Fibroblast of skin of right quadriceps (primary cell): Measurements from ENCODE around the gene AGRN.
"Not testable (repeated sequence)": the region's sequence is repeated elsewhere in the genome, so short reads cannot be mapped to it uniquely, and the experiment has no call there.

Source experiments
- DNase-seq: peaks from one replicate; pipeline ENCODE4 v3.0.0-alpha.2; 2013

The AGRN gene

GRCh38 chr1:982765-983436 is 37.0 kb upstream of the AGRN start:
- no peak for DNase-seq

- DNase-seq = no peak
Observed at GRCh38 chr1:983798-984475, 36.0 kb upstream of the AGRN start.

- no peak for DNase-seq
Observed at GRCh38 chr1:984476-984814, 35.5 kb upstream of the AGRN start.

GRCh38 chr1:985126-985525 is 34.8 kb upstream of the AGRN start:
- no peak for DNase-seq

GRCh38 chr1:988061-988460 is 31.9 kb upstream of the AGRN start:
- not testable (repeated sequence) for DNase-seq

GRCh38 chr1:991275-991674 is 28.6 kb upstream of the AGRN start:
- DNase-seq = not testable (repeated sequence)

GRCh38 chr1:991895-992294 is 28.0 kb upstream of the AGRN start:
- no peak for DNase-seq

- no peak for DNase-seq
Observed at GRCh38 chr1:992362-992761, 27.6 kb upstream of the AGRN start.

- no peak for DNase-seq
Observed at GRCh38 chr1:993379-993995, 26.4 kb upstream of the AGRN start.

GRCh38 chr1:994546-994945 is 25.4 kb upstream of the AGRN start:
- not testable (repeated sequence) for DNase-seq

- DNase-seq = no peak
Observed at GRCh38 chr1:995665-996633, 24.0 kb upstream of the AGRN start.

GRCh38 chr1:996851-997712 is 22.8 kb upstream of the AGRN start:
- DNase-seq = no peak

- DNase-seq = no peak
Observed at GRCh38 chr1:997713-997992, 22.3 kb upstream of the AGRN start.

- DNase-seq = peak; percentile 15
Observed at GRCh38 chr1:997993-998744, 21.8 kb upstream of the AGRN start.

GRCh38 chr1:998745-998994 is 21.2 kb upstream of the AGRN start:
- DNase-seq = no peak

GRCh38 chr1:998995-999724 is 20.8 kb upstream of the AGRN start:
- DNase-seq = peak; percentile 19

GRCh38 chr1:999725-1000356 is 20.1 kb upstream of the AGRN start, which contains the start of gene HES4:
HES4 (minus strand) TSS chr1:1000097; CDS start chr1:999973, 124 bp downstream.
- DNase-seq = peak; percentile 92

GRCh38 chr1:1000357-1001056 is 19.4 kb upstream of the AGRN start:
- DNase-seq = peak; percentile 83

GRCh38 chr1:1001057-1001783 is 18.7 kb upstream of the AGRN start:
- DNase-seq = peak; percentile 17
